ENCODE measurements around the gene HMGXB3.

HMGXB3 gene

GRCh38 chr5:149982505-149982904 is 18.0 kb upstream of the HMGXB3 start:
- DNase-seq, result no peak

- DNase-seq, result no peak
These were observed 12.4 kb upstream of the HMGXB3 start for GRCh38 chr5:149988126-149988525.

GRCh38 chr5:149990518-149991376 is 9.8 kb upstream of the HMGXB3 start:
- DNase-seq, result peak; percentile 77

- no peak for DNase-seq
These were observed 7.1 kb upstream of the HMGXB3 start for GRCh38 chr5:149993471-149993870.

- no peak for DNase-seq
These were observed 4.9 kb upstream of the HMGXB3 start for GRCh38 chr5:149995385-149996204.

- no peak for DNase-seq
These were observed 4.2 kb upstream of the HMGXB3 start for GRCh38 chr5:149996205-149996890.

GRCh38 chr5:149998281-149998680 is 2.3 kb upstream of the HMGXB3 start:
- DNase-seq, result no peak

GRCh38 chr5:149999359-149999758 is 1.2 kb upstream of the HMGXB3 start:
- no peak for DNase-seq

GRCh38 chr5:149999866-150000255 is 678 bp upstream of the HMGXB3 start:
- DNase-seq, result no peak

GRCh38 chr5:150000990-150001659 is 586 bp downstream of the HMGXB3 start:
- DNase-seq, result peak; percentile 52

GRCh38 chr5:150001660-150002486 is 1.3 kb downstream of the HMGXB3 start:
- DNase-seq, result peak; percentile 64

GRCh38 chr5:150006318-150006717 is 5.8 kb downstream of the HMGXB3 start:
- no peak for DNase-seq

- DNase-seq, result no peak
These were observed 6.5 kb downstream of the HMGXB3 start for GRCh38 chr5:150007050-150007449.

- no peak for DNase-seq
These were observed 9.3 kb downstream of the HMGXB3 start for GRCh38 chr5:150009671-150010387.

- no peak for DNase-seq
These were observed 13.4 kb downstream of the HMGXB3 start for GRCh38 chr5:150013931-150014330.

GRCh38 chr5:150014456-150014855 is 13.9 kb downstream of the HMGXB3 start:
- no peak for DNase-seq

- no peak for DNase-seq
These were observed 14.9 kb downstream of the HMGXB3 start for GRCh38 chr5:150015415-150015814.

GRCh38 chr5:150016537-150016936 is 16.0 kb downstream of the HMGXB3 start:
- no peak for DNase-seq

GRCh38 chr5:150017226-150018005 is 16.9 kb downstream of the HMGXB3 start:
- no peak for DNase-seq

GRCh38 chr5:150020249-150020648 is 19.7 kb downstream of the HMGXB3 start:
- DNase-seq, result no peak

All from CD4-positive, alpha-beta T cell treated with Interleukin-17A for 4 hours (primary cell).